ENCODE results near the gene ISM1. TPM values are rescaled to one million over a fixed set of nuclear protein-coding genes. Genes with fewer than 3 reads are reported as not detected.
A peak's percentile ranks its signal among the peaks of the same experiment; 100 is the strongest.

ISM1 gene
- total and polyA plus RNA-seq, 2 of the 13 experiments (the other 11 are each of a cell fraction or from before 2014, with no cell fraction given): 0.40 to 1.4 TPM

- TF ChIP-seq ATF2 (CRISPR knock-in tag; IDR thresholded peaks at IDR 0.05): peak; percentile 67; the same call in 1 of the 2 replicates
- peak; percentile 34; the same call in 1 of the 2 replicates for TF ChIP-seq PHF21A (CRISPR knock-in tag; IDR thresholded peaks at IDR 0.05)
- TF ChIP-seq ZBTB26 (CRISPR knock-in tag; IDR thresholded peaks at IDR 0.05; ENCODE audit: borderline replicate concordance): no peak
- no peak for TF ChIP-seq ZNF839 (CRISPR knock-in tag; IDR thresholded peaks at IDR 0.05; ENCODE audit: borderline replicate concordance)
- no peak for TF ChIP-seq MYNN (CRISPR knock-in tag; IDR thresholded peaks at IDR 0.05; ENCODE audit: low read depth)
- no peak for TF ChIP-seq ZNF367 (CRISPR knock-in tag; IDR thresholded peaks at IDR 0.05; ENCODE audit: borderline replicate concordance)
- no peak for TF ChIP-seq SNRNP70 (IDR thresholded peaks at IDR 0.05; ENCODE audit: low read depth, low read length)
- no peak for TF ChIP-seq TCF12 (IDR thresholded peaks at IDR 0.05)
- no peak for TF ChIP-seq TCF12 (CRISPR knock-in tag; IDR thresholded peaks at IDR 0.05)
- TF ChIP-seq ZNF7 (CRISPR knock-in tag; IDR thresholded peaks at IDR 0.05): no peak
- TF ChIP-seq TRAFD1 (CRISPR knock-in tag; IDR thresholded peaks at IDR 0.05; ENCODE audit: borderline replicate concordance): no peak
- TF ChIP-seq AGO2 (optimal IDR thresholded peaks at IDR 0.05; ENCODE audit: low read depth, low read length): no peak
- TF ChIP-seq MIXL1 (CRISPR knock-in tag; IDR thresholded peaks at IDR 0.05): peak; percentile 55
- TF ChIP-seq FOSL1 (CRISPR knock-in tag; IDR thresholded peaks at IDR 0.05; ENCODE audit: borderline replicate concordance): peak; percentile 30; the same call in 1 of the 2 replicates
- TF ChIP-seq ZBTB20 (CRISPR knock-in tag; IDR thresholded peaks at IDR 0.05; ENCODE audit: borderline replicate concordance, low read depth): peak; percentile 74; the same call in 1 of the 2 replicates
- TF ChIP-seq TCF7L2 (IDR thresholded peaks at IDR 0.05; ENCODE audit: low read depth, low read length): no peak
- no peak for TF ChIP-seq JARID2 (CRISPR knock-in tag; IDR thresholded peaks at IDR 0.05; ENCODE audit: insufficient replicate concordance)
- TF ChIP-seq ZNF574 (CRISPR knock-in tag; IDR thresholded peaks at IDR 0.05): peak; percentile 72
- no peak for TF ChIP-seq ZNF878 (CRISPR knock-in tag; IDR thresholded peaks at IDR 0.05)
- no peak for TF ChIP-seq FOXP1 (IDR thresholded peaks at IDR 0.05)
- TF ChIP-seq FOXP1 (CRISPR knock-in tag; IDR thresholded peaks at IDR 0.05): peak; percentile 84
- no peak for TF ChIP-seq SNAPC2 (CRISPR knock-in tag; IDR thresholded peaks at IDR 0.05)
- no peak for TF ChIP-seq KDM5B (CRISPR knock-in tag; IDR thresholded peaks at IDR 0.05; ENCODE audit: borderline replicate concordance)
- TF ChIP-seq ZNF550 (CRISPR knock-in tag; IDR thresholded peaks at IDR 0.05; ENCODE audit: borderline replicate concordance): no peak
- TF ChIP-seq PHF8 (CRISPR knock-in tag; IDR thresholded peaks at IDR 0.05): no peak
- no peak for TF ChIP-seq SMARCC2 (IDR thresholded peaks at IDR 0.05)
- TF ChIP-seq ERF (CRISPR knock-in tag; IDR thresholded peaks at IDR 0.05): peak; percentile 73
Observed at GRCh38 chr20:13245250-13245723, 24.2 kb downstream of the ISM1 start (continued).

Measured in HepG2 (cell line).